ENCODE measurements around the gene GABBR2. TPM values are rescaled to one million over a fixed set of nuclear protein-coding genes. Genes with fewer than 3 reads are reported as not detected.

GABBR2 gene
- total and polyA plus RNA-seq, 9 of the 15 experiments (the other 6 are each of a cell fraction or from before 2014, with no cell fraction given), result 0.15 to 1.9 (median 0.32) TPM

DNA sequence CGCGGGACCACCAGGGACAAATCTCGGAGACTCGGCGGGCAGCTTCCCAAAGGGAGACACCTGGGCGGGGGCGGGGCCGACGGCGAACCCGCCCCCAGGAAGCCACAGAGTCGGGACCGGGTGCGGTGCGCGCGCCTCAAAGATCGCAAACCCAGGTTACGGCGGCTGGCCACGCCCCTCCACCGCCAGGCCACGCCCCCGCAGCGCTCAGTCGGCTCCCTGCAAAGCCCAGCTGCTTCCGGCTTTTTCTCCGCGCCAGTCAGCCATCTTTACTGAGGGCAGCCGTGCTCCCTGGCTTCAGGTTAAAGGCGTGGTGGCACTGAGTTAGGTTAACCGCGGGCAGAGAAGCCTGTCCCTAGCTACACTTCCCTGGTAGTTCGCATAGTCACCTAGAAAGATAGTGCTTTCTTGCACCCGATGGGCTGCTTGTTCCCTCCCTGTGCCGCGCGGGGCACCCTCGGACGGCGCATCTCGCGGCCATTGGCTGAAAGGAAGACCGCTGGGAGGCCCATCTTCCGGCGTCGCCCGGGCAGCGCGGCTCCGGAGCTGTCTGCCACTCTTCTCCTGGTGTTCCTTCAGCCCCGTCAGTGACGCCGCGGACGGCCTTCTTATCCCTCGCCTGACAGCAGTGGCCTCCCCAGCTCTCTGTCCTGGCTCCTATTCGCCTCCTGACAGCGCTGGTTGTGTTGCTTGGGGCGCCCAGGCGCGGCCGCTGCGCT is 453.0 kb downstream of the GABBR2 start, which contains the start of gene TBC1D2 (continued):
- TF ChIP-seq TEAD4 (IDR thresholded peaks at IDR 0.05; ENCODE audit: low read length), result no peak; the same call in 1 of the 2 replicates
- TF ChIP-seq TEAD4 (CRISPR knock-in tag; IDR thresholded peaks at IDR 0.05; ENCODE audit: borderline replicate concordance), result no peak
- TF ChIP-seq ZNF41 (CRISPR knock-in tag; conservative IDR thresholded peaks at IDR 0.05), result no peak
- TF ChIP-seq ZNF668 (CRISPR knock-in tag; IDR thresholded peaks at IDR 0.05), result no peak
- TF ChIP-seq STAT5A (IDR thresholded peaks at IDR 0.05; ENCODE audit: borderline replicate concordance, low read length), result no peak; the same call in 1 of the 2 replicates
- peak; percentile 13 to 41; a peak in 2 of 4 replicates for TF ChIP-seq SIX5 (IDR thresholded peaks at IDR 0.05; ENCODE audit: borderline replicate concordance in 1 of 2, insufficient read depth in 1 of 2, low read depth in 1 of 2, low read length in 2 of 2)
- no peak for TF ChIP-seq ZSCAN29 (IDR thresholded peaks at IDR 0.05)
- TF ChIP-seq ZNF639 (CRISPR knock-in tag; conservative IDR thresholded peaks at IDR 0.05 in 1 of 2, IDR thresholded peaks at IDR 0.05 in 1 of 2), result peak in 1 of 2 experiments; percentile 80; a peak in 2 of 4 replicates
- no peak for TF ChIP-seq PPARD (CRISPR knock-in tag; IDR thresholded peaks at IDR 0.05)
- TF ChIP-seq JUND (IDR thresholded peaks at IDR 0.05; ENCODE audit: borderline replicate concordance, low read depth, low read length), result no peak
- peak; percentile 73; the same call in 2 of the 3 replicates for TF ChIP-seq JUND (tag; IDR thresholded peaks at IDR 0.05; ENCODE audit: borderline replicate concordance, low read depth, low read length)
- TF ChIP-seq KDM4B (IDR thresholded peaks at IDR 0.05; ENCODE audit: borderline replicate concordance in 2 of 2, low read depth in 1 of 2), result no peak
- TF ChIP-seq TSC22D4 (tag; IDR thresholded peaks at IDR 0.05), result no peak
- TF ChIP-seq MCM2 (IDR thresholded peaks at IDR 0.05; ENCODE audit: low read depth), result no peak
- TF ChIP-seq CHD1 (IDR thresholded peaks at IDR 0.05; ENCODE audit: low read length), result peak; percentile 16
- TF ChIP-seq CC2D1A (IDR thresholded peaks at IDR 0.05), result peak; percentile 11; the same call in 1 of the 2 replicates
- TF ChIP-seq KHSRP (IDR thresholded peaks at IDR 0.05), result no peak
- 0 out of 2 replicates have a peak, but pooled peaks have one; percentile 26 for TF ChIP-seq NCOR1 (IDR thresholded peaks at IDR 0.05)
- TF ChIP-seq KDM2B (CRISPR knock-in tag; IDR thresholded peaks at IDR 0.05), result no peak
- no peak for TF ChIP-seq ZNF121 (CRISPR knock-in tag; conservative IDR thresholded peaks at IDR 0.05)
- TF ChIP-seq ELK3 (CRISPR knock-in tag; IDR thresholded peaks at IDR 0.05), result no peak
- TF ChIP-seq ASH1L (IDR thresholded peaks at IDR 0.05; ENCODE audit: borderline replicate concordance, low read depth, partially characterized antibody), result peak; percentile 64
- no peak for TF ChIP-seq RBM25 (IDR thresholded peaks at IDR 0.05; ENCODE audit: low read depth, low read length, severe bottlenecking)
- no peak for TF ChIP-seq ZNF436 (CRISPR knock-in tag; IDR thresholded peaks at IDR 0.05)
- TF ChIP-seq ZNF75A (CRISPR knock-in tag; IDR thresholded peaks at IDR 0.05), result no peak
- no peak for TF ChIP-seq GTF2A2 (tag; IDR thresholded peaks at IDR 0.05)
- TF ChIP-seq ZNF551 (CRISPR knock-in tag; IDR thresholded peaks at IDR 0.05), result no peak
- TF ChIP-seq BCOR (IDR thresholded peaks at IDR 0.05), result no peak
- no peak for TF ChIP-seq CHD2 (IDR thresholded peaks at IDR 0.05; ENCODE audit: low read depth, low read length)
- no peak for TF ChIP-seq ZNF780A (CRISPR knock-in tag; IDR thresholded peaks at IDR 0.05)

Measured in K562 (cell line).